GM21723 (cell line): ENCODE data around the gene SSUH2.

Source experiments
- ATAC-seq: cut with Tn5 transposase; IDR thresholded peaks from one replicate; pipeline ENCODE4 v1.9.1; 2021; ENCODE audit warnings: mild to moderate bottlenecking, moderate library complexity; ENCODE audit not compliant: unreplicated experiment

SSUH2 gene

GRCh38 chr3:8645712-8646111 is 1.1 kb upstream of the SSUH2 start:
- ATAC-seq: no peak

DNA sequence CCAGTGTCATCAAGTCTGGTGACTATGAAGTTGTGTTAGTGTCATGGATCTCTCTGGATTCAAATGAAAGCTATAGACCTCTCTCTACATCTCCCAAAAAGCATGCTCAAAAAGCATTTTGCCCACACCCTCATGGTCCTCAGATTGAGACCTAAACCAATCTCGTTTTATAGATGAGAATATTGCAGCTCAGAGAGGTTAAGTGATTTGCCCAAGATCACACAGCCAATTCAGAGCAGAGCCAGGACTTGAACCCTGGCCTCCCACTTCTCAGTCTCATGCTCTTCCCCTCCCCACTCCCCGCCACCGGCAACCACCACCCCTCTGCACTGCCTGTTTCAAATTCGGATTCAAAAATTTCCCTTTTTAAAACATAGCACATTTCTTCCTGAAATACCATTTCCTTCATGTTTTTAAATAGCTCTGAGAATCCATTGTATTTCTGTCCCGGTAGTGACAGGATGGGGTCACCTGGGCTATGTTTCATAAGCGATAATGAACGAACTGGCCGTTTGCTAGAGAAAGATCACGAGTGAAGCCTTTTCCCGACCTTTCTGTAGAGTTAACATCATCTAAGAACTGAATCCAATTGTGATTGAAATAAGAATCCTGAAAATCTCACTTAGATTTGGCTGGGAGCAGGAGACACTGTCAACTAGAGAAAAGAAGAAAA is 769 bp downstream of the SSUH2 start:
- no peak for ATAC-seq

- ATAC-seq: no peak
These were observed 2.6 kb downstream of the SSUH2 start for GRCh38 chr3:8642001-8642400.

GRCh38 chr3:8641472-8641871 is 3.1 kb downstream of the SSUH2 start:
- ATAC-seq: no peak

GRCh38 chr3:8640223-8640622 is 4.4 kb downstream of the SSUH2 start:
- ATAC-seq: no peak

GRCh38 chr3:8639659-8640000 is 5.0 kb downstream of the SSUH2 start:
- no peak for ATAC-seq

DNA sequence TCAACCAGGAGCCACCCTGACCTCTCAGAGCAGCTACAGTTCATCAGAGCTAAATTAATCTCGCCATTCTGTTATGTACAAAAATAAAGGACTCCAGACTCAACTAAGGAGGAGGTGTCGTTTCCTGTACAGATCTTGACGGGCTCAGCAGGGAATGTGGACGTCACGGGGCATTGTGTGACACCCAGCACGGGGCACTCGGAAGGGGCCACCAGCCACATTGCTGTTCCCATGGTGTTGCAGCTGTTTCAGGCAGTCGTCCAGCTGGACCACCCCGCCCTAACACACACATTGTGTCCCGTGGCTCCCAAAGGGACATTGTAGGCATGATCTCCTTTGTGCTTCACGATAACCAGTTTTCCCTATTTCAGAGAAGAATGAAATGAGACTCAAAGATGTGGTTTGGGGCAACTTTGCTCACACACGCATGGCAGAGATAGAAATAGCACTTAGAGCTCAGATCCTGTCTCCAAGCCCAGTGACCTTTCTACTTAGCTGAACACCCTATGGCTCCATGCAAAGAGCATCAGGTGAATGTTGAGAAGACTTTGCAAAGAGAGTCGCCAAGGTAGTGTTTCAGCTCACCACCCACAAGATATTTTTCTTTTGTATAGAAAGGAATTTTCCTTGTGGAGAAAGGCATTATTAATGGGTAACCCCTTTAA is 5.5 kb downstream of the SSUH2 start:
- ATAC-seq: no peak

- ATAC-seq: no peak
These were observed 7.2 kb downstream of the SSUH2 start for GRCh38 chr3:8637348-8637747.

GRCh38 chr3:8635631-8636030 is 9.0 kb downstream of the SSUH2 start:
- no peak for ATAC-seq

- ATAC-seq: no peak
These were observed 9.5 kb downstream of the SSUH2 start for GRCh38 chr3:8635125-8635524.

DNA sequence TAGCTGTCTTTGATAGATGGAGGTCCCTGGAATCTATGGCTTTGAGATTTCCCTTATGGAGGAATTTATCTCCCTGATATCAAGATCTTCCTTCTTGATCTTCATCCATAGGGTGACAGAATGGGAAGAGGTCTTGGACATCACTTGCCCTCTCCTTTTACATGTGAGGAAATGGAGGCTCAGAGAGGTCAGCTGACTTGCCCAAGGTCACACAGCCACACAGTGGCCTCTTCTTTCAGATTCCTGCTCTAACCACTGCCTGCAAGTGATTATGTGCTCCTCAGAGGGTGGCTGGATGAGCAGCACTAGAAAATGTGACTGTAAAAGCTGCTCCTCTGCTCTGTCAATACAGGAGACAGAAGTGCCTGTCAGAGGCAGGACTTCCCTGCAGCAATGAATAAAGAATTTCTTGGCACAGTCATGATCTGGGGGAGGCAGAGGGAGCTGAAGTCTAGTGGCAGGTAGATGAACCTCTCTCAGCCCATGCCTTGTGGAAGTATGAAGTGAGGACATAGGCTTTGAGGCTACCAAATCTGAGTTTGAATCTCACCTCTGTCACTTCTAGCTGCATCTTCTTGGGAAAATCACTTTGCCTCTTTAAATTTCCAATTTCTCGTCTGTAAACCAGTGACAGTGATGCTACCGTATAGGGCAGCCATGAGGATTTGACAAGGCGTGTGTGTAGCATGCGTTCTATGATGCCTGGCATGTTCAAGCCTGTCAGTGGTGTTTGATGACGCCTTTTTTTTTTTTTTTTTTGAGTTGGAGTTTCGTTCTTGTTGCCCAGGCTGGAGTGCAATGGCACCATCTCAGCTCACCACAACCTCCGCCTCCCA is 12.0 kb downstream of the SSUH2 start:
- no peak for ATAC-seq

DNA sequence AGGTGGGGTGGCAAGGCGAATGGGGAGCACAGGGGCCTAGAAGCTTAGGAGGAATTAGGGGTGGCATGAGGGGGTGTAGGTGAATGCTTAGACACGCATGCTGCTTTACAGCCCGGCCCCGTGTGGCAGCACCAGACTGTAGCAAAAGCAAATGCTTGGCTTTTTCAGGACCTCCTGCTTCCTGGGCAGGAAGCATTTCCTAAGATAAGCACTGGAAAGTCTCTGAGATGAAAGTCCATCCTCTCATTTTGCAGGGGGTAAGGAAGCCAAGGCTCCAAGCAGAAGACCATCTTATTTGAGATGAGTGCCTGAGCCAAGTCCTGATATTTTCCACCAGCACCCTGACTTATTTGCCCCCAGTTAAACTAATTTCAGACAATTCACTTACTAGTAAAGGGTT is 12.9 kb downstream of the SSUH2 start:
- ATAC-seq: no peak

DNA sequence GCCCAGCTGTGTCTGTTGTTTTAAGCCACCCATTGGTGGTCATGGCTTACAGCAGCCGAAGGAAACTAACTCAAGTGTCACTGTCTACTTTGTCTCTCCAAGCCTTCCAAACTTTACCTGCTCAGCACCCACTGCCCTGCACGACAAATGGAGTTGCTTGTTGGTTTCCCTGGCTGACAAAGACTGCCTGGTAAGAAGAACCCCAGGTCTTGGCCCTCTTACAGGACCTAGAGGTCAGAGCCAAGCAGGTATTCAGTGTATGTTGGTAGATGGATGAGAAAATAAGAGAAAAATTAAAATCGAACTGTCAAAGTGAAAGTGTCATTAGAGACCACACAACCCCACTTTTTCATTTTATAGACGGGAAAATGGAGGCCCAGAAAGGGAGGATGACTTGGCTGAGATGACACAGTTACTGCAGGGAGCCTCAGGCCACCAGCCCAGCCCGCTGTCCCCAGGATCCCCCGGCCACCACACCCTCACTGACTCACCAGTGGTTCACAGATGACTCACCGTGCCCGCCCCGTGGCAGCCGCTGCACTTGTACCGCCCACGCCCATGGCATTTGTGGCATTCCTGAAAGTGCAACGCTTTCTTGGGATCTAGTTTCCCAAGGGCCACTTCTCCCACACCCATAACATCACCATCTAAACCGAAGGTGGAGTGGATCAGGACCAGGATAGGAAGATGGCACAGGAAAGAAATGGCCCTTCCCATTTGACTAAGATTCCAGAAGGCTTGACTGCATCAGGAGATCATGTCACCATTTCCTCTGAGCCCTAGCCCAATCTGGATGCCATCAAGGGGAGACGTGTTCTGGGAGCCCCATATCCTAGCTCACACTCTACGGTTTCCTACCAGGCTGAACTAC is 15.2 kb downstream of the SSUH2 start:
- ATAC-seq: peak; percentile 92

DNA sequence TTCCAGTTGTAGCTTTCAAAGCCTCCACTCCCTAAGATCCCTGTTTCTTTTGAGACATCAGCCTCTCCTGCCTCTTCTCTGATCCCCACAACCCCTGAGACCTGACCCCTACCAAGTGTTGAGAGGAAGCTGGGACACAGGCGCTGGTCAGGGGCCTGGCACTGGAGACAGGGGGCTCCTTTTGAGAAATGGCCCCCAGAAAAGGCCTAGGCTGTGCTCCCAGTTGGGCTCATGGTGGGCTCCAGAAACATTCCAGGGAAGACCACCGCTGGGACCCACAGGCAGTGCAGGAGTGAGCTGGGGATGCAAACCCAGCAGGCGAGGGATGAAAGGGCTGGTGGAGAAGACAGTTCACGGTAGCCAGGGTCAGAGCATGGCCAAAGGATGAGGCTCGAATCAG is 16.6 kb downstream of the SSUH2 start:
- ATAC-seq: no peak

GRCh38 chr3:8627201-8627940 is 17.2 kb downstream of the SSUH2 start:
- ATAC-seq: no peak

- no peak for ATAC-seq
These were observed 18.6 kb downstream of the SSUH2 start for GRCh38 chr3:8625991-8626390.

- no peak for ATAC-seq
These were observed 20.0 kb downstream of the SSUH2 start for GRCh38 chr3:8624612-8625011.

DNA sequence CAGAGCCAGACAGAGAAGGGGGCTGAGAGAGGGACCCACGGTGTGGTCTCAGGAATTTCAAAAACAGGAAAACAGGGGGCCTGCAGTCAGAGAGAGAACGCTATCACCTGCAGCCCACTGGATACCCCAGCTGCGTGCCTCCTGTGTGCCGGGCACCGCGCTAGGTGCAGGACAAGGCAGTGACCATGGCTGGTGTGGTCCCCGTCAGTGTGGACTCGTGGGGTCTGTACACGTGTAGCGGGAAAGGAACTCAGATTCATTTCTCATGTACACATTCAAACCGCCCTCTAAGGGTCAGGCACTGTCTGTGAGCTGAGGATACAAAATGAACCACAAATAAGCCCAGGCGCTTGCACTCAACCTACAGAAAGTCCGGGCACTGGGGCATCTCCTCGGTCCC is 20.9 kb downstream of the SSUH2 start:
- ATAC-seq: no peak

GRCh38 chr3:8622873-8623691 is 21.5 kb downstream of the SSUH2 start:
- peak; percentile 93 for ATAC-seq

DNA sequence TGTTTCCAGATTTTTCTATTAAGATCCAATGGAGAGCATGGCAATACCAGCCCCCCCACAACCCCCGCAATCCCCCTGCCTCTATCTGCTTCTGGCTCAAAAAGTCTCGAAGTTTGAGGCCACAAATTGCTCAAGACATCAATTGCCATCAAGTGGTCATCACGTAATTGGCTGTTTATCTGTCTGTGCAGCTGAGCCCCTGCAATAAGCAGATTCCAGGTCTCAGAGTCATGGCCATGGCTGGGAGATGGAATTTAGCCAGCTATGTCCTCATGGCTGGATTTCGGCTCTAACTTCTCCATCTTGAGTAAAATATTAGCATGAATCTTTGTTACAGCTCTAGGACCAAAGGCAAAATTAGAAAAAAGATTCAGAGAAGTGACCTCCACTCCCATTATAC is 22.7 kb downstream of the SSUH2 start:
- no peak for ATAC-seq
